Neural progenitor cell (in vitro differentiated cells): ENCODE measurements around the gene TMEM94.

ENCODE experiments used
- EZH2 ChIP-seq: fragments of 200-600 bp; sonication (generic); IDR thresholded peaks from 2 replicates; pipeline ENCODE4 v1.6.1; 2017; ENCODE audit warnings: antibody characterized with exemption, mild to moderate bottlenecking, moderate library complexity
- TF ChIP-seq, protein P1 (sequence below): fragments of 200-600 bp; sonication (generic); IDR thresholded peaks from 2 replicates; pipeline ENCODE4 v1.5.1; 2017; ENCODE audit warnings: antibody characterized with exemption, mild to moderate bottlenecking

DNA sequence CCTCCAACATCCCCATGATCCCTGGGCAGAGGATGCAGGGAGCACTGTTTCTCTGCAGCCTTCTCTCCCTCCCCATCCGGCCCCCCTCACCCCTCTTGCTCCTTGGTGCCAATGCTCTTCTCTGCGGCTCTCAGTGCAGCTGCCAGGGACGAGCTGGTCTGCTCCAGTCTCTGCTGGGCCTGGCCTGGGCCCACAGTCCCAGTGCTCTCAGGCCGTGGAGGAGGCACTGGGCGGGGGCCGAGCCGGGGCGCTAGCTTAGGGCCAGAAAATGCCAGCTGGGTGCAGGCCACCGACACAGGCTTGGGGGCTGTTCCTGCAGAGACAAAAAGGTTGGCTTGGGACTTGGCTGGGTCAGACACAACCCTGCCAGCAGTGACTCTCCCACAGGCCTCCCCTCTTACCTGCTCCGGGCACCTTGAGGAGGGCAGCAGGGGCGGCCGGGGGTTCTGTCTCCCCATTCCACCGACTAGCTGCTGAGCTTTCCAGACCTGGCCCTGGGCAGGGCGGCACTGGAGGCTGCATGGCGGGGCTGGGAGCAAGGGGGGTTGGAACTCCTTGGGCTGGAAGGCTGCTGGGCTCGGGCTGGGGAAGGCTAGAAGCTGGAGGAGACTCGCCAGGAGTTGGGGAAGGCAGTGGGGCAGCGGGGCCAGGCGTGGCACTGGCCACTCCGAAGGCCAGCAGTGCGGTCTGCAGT, 45.1 kb downstream of the TMEM94 start:
- TF ChIP-seq, protein P1, sequence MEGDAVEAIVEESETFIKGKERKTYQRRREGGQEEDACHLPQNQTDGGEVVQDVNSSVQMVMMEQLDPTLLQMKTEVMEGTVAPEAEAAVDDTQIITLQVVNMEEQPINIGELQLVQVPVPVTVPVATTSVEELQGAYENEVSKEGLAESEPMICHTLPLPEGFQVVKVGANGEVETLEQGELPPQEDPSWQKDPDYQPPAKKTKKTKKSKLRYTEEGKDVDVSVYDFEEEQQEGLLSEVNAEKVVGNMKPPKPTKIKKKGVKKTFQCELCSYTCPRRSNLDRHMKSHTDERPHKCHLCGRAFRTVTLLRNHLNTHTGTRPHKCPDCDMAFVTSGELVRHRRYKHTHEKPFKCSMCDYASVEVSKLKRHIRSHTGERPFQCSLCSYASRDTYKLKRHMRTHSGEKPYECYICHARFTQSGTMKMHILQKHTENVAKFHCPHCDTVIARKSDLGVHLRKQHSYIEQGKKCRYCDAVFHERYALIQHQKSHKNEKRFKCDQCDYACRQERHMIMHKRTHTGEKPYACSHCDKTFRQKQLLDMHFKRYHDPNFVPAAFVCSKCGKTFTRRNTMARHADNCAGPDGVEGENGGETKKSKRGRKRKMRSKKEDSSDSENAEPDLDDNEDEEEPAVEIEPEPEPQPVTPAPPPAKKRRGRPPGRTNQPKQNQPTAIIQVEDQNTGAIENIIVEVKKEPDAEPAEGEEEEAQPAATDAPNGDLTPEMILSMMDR: no peak
- TF ChIP-seq EZH2: no peak
